NK-92 (cell line): ENCODE data around the gene NDRG2.

ENCODE experiments used
- DNase-seq: peaks from one replicate; lab custom pipeline; 2025; ENCODE audit not compliant: unreplicated experiment; lab: John Stamatoyannopoulos, UW

Gene NDRG2

GRCh38 chr14:21037156-21037555, 12.3 kb upstream of the NDRG2 start:
- no peak for DNase-seq

GRCh38 chr14:21036751-21037150, 11.9 kb upstream of the NDRG2 start:
- DNase-seq: no peak

- DNase-seq: no peak
Measured at GRCh38 chr14:21034707-21035106, 9.8 kb upstream of the NDRG2 start, which contains the start of gene RNASE13. Gene RNASE13 (minus strand): TSS chr14:21034807. CDS start chr14:21034288, 519 bp downstream.

GRCh38 chr14:21033133-21033698, 8.4 kb upstream of the NDRG2 start:
- DNase-seq: no peak

GRCh38 chr14:21032326-21033132, 7.7 kb upstream of the NDRG2 start:
- no peak for DNase-seq

- DNase-seq: no peak
Measured at GRCh38 chr14:21030531-21030930, 5.7 kb upstream of the NDRG2 start.

GRCh38 chr14:21029917-21030316, 5.1 kb upstream of the NDRG2 start, which contains the start of gene TPPP2:
Gene TPPP2 (plus strand): TSS chr14:21030217. CDS start chr14:21030582, 365 bp downstream.
- DNase-seq: no peak

GRCh38 chr14:21026988-21027315, 2.1 kb upstream of the NDRG2 start:
- DNase-seq: no peak

- DNase-seq: no peak
Measured at GRCh38 chr14:21026274-21026987, 1.6 kb upstream of the NDRG2 start.

GRCh38 chr14:21025371-21026273, 761 bp upstream of the NDRG2 start:
- DNase-seq: no peak

- DNase-seq: no peak
Measured at GRCh38 chr14:21023817-21024584, 860 bp downstream of the NDRG2 start.

GRCh38 chr14:21023174-21023573, 1.7 kb downstream of the NDRG2 start:
- DNase-seq: no peak

- DNase-seq: no peak
Measured at GRCh38 chr14:21022686-21023085, 2.2 kb downstream of the NDRG2 start.

- no peak for DNase-seq
Measured at GRCh38 chr14:21020977-21021545, 3.8 kb downstream of the NDRG2 start.

- DNase-seq: no peak
Measured at GRCh38 chr14:21019366-21019765, 5.5 kb downstream of the NDRG2 start.

GRCh38 chr14:21018781-21019180, 6.1 kb downstream of the NDRG2 start:
- DNase-seq: no peak

- no peak for DNase-seq
Measured at GRCh38 chr14:21018286-21018685, 6.6 kb downstream of the NDRG2 start.

GRCh38 chr14:21017528-21018245, 7.2 kb downstream of the NDRG2 start:
- no peak for DNase-seq
